Activated CD4-positive, alpha-beta T cell treated with anti-CD3 and anti-CD28 coated beads, Interleukin-2, Interleukin-4, amounts not matched to agents 100 ng/mL and 50 ng/mL, durations not matched to agents 16 hours and 8 hours (primary cell): ENCODE measurements around the gene NKX1-2.

Experiments
- DNase-seq: peaks from one replicate; pipeline ENCODE4 v3.0.0-alpha.2; 2020; ENCODE audit warnings: low spot score

NKX1-2 gene

GRCh38 chr10:124450012-124450782, at the start of gene NKX1-2:
NKX1-2 (minus strand) TSS chr10:124450035; CDS start chr10:124449943, 92 bp downstream.
- DNase-seq: no peak

- DNase-seq: no peak
Observed at GRCh38 chr10:124498056-124498455, 48.2 kb upstream of the NKX1-2 start.

GRCh38 chr10:124497196-124497881, 47.5 kb upstream of the NKX1-2 start:
- DNase-seq: no peak

- no peak for DNase-seq
Observed at GRCh38 chr10:124496620-124497019, 46.8 kb upstream of the NKX1-2 start.

- no peak for DNase-seq
Observed at GRCh38 chr10:124496150-124496549, 46.3 kb upstream of the NKX1-2 start.

- no peak for DNase-seq
Observed at GRCh38 chr10:124495725-124496124, 45.9 kb upstream of the NKX1-2 start.

- no peak for DNase-seq
Observed at GRCh38 chr10:124495162-124495561, 45.3 kb upstream of the NKX1-2 start.

GRCh38 chr10:124494046-124494807, 44.4 kb upstream of the NKX1-2 start:
- DNase-seq: peak; percentile 15

GRCh38 chr10:124493214-124493882, 43.5 kb upstream of the NKX1-2 start:
- no peak for DNase-seq

- no peak for DNase-seq
Observed at GRCh38 chr10:124492266-124492665, 42.4 kb upstream of the NKX1-2 start.

- DNase-seq: no peak
Observed at GRCh38 chr10:124491105-124491504, 41.3 kb upstream of the NKX1-2 start.

- DNase-seq: no peak
Observed at GRCh38 chr10:124486635-124487034, 36.8 kb upstream of the NKX1-2 start.

- DNase-seq: no peak
Observed at GRCh38 chr10:124484661-124485060, 34.8 kb upstream of the NKX1-2 start.

- no peak for DNase-seq
Observed at GRCh38 chr10:124484031-124484430, 34.2 kb upstream of the NKX1-2 start.

- no peak for DNase-seq
Observed at GRCh38 chr10:124482876-124483275, 33.0 kb upstream of the NKX1-2 start.

- DNase-seq: no peak
Observed at GRCh38 chr10:124482236-124482800, 32.5 kb upstream of the NKX1-2 start.

- no peak for DNase-seq
Observed at GRCh38 chr10:124481717-124482116, 31.9 kb upstream of the NKX1-2 start.

- DNase-seq: no peak
Observed at GRCh38 chr10:124480860-124481259, 31.0 kb upstream of the NKX1-2 start.

- DNase-seq: no peak
Observed at GRCh38 chr10:124478515-124478914, 28.7 kb upstream of the NKX1-2 start.

GRCh38 chr10:124477614-124478363, 28.0 kb upstream of the NKX1-2 start:
- DNase-seq: no peak
